SK-N-SH (cell line): ENCODE data around the gene ZNF697. TPM values are rescaled to one million over a fixed set of nuclear protein-coding genes. Genes with fewer than 3 reads are reported as not detected.
A peak's percentile ranks its signal among the peaks of the same experiment; 100 is the strongest.

Experiments
- CTCF ChIA-PET: fragments of 300-600, 350-600 bp; formaldehyde crosslinking; extraction: SDS; loops from one replicate; lab custom pipeline; 2021; lab: Yijun Ruan, JAX
- POLR2A ChIA-PET: fragments of 350-600 bp; sonication (Branson Sonifier 250); formaldehyde crosslinking; extraction: SDS; loops from one replicate; lab custom pipeline; 2020; ENCODE audit warnings: antibody characterized with exemption, inconsistent platforms; lab: Yijun Ruan, JAX
- DNase-seq: peaks from one replicate; pipeline ENCODE4 v3.0.0; 2012
- H2AFZ ChIP-seq: fragments of 200-600 bp; sonication (generic); 2 replicates; pipeline ENCODE4 v1.8.1; 2016; ENCODE audit warnings: antibody characterized with exemption, mild to moderate bottlenecking, low read depth
- H3F3A ChIP-seq: fragments of 200-600 bp; sonication (generic); replicated peaks from 2 replicates; pipeline ENCODE3; 2016; ENCODE audit warnings: antibody characterized with exemption, mild to moderate bottlenecking; ENCODE audit not compliant: insufficient read depth
- H3K27ac ChIP-seq, 2 experiments: fragments of 200-500 bp in 1 of 2; fragments of 200-600 bp in 1 of 2; sonication (Bioruptor generic) in 1 of 2; sonication (generic), shearing (Covaris generic) in 1 of 2; 2 replicates each; pipeline versions ENCODE4 v1.5.1 to v1.6.1; 2014 to 2016; ENCODE audit warnings: low read depth in 2 of 2, inconsistent platforms in 1 of 2, low read length in 1 of 2, mild to moderate bottlenecking in 1 of 2, mixed read lengths in 1 of 2
- H3K27me3 ChIP-seq: fragments of 200-600 bp; sonication (generic), shearing (Covaris generic); 2 replicates; pipeline ENCODE4 v1.6.1; 2016; ENCODE audit warnings: mixed run types; ENCODE audit not compliant: insufficient read depth
- H3K36me3 ChIP-seq, 2 experiments: fragments of 200-500 bp in 1 of 2; fragments of 200-600 bp in 1 of 2; sonication (Bioruptor generic) in 1 of 2; sonication (generic) in 1 of 2; replicated peaks in 1 of 2; 2 replicates each; pipeline versions ENCODE3 to v1.5.1; 2014 to 2016; ENCODE audit warnings: low read length in 1 of 2, mild to moderate bottlenecking in 1 of 2; ENCODE audit not compliant: insufficient read depth in 2 of 2, control insufficient read depth in 1 of 2
- H3K4me1 ChIP-seq, 2 experiments: fragments of 200-500 bp in 1 of 2; fragments of 200-600 bp in 1 of 2; sonication (Bioruptor generic) in 1 of 2; sonication (generic), shearing (Covaris generic) in 1 of 2; 2 replicates each; pipeline versions ENCODE4 v1.5.1 to v1.6.1; 2014 to 2016; ENCODE audit warnings: low read depth in 1 of 2, low read length in 1 of 2, mixed run types in 1 of 2; ENCODE audit not compliant: insufficient read depth in 2 of 2, control insufficient read depth in 1 of 2
- H3K4me2 ChIP-seq: fragments of 200-600 bp; sonication (generic), shearing (Covaris generic); 2 replicates; pipeline ENCODE4 v1.6.1; 2017; ENCODE audit warnings: mixed run types
- H3K4me3 ChIP-seq, 2 experiments: fragments of 200-500 bp in 1 of 2; fragments of 200-600 bp in 1 of 2; sonication (Bioruptor generic) in 1 of 2; sonication (generic), shearing (Covaris generic) in 1 of 2; 2 replicates each; pipeline versions ENCODE4 v1.5.1 to v1.8.1; 2014 to 2016; ENCODE audit warnings: low read depth in 2 of 2, inconsistent platforms in 1 of 2, low read length in 1 of 2, mild to moderate bottlenecking in 1 of 2, mixed read lengths in 1 of 2, moderate library complexity in 1 of 2
- H3K79me2 ChIP-seq: fragments of 200-600 bp; sonication (generic); 2 replicates; pipeline ENCODE4 v1.8.1; 2017; ENCODE audit warnings: mild to moderate bottlenecking; ENCODE audit not compliant: insufficient read depth
- H3K9ac ChIP-seq: fragments of 200-600 bp; sonication (generic); 2 replicates; pipeline ENCODE4 v1.6.1; 2017; ENCODE audit warnings: mixed run types
- H3K9me2 ChIP-seq: fragments of 200-600 bp; sonication (generic); 2 replicates; pipeline ENCODE4 v1.6.1; 2017; ENCODE audit warnings: mixed run types
- H3K9me3 ChIP-seq: fragments of 200-600 bp; sonication (generic); 2 replicates; pipeline ENCODE4 v1.6.1; 2017; ENCODE audit warnings: mixed run types, mild to moderate bottlenecking, moderate library complexity
- H4K20me1 ChIP-seq: fragments of 200-600 bp; sonication (generic); 2 replicates; pipeline ENCODE4 v1.6.1; 2017; ENCODE audit warnings: mild to moderate bottlenecking, mixed run types; ENCODE audit not compliant: insufficient read depth
- CTCF ChIP-seq: fragments of 200-600 bp; sonication (generic); IDR thresholded peaks from 2 replicates; pipeline ENCODE4 v1.6.1; 2017; ENCODE audit warnings: antibody characterized with exemption, mild to moderate bottlenecking, moderate library complexity
- EP300 ChIP-seq, 2 experiments: IDR thresholded peaks; 2 replicates each; pipeline versions ENCODE4 v1.4.0 to v1.6.1; 2012; ENCODE audit warnings: borderline replicate concordance in 1 of 2, low read depth in 1 of 2, low read length in 1 of 2
- FOSL2 ChIP-seq: IDR thresholded peaks from 2 replicates; pipeline ENCODE4 v1.4.0; 2012; ENCODE audit warnings: low read depth, mild to moderate bottlenecking, moderate library complexity, borderline replicate concordance
- FOXJ3 ChIP-seq: sonication (generic); formaldehyde crosslinking; IDR thresholded peaks from 2 replicates; pipeline ENCODE4 v1.5.1; 2020; ENCODE audit warnings: mild to moderate bottlenecking, missing genetic modification reagents
- GABPA ChIP-seq: IDR thresholded peaks from 2 replicates; pipeline ENCODE4 v1.4.0; 2012; ENCODE audit warnings: low read depth, mild to moderate bottlenecking
- GATA2 ChIP-seq: sonication (generic); formaldehyde crosslinking; IDR thresholded peaks from 2 replicates; pipeline ENCODE4 v1.5.0; 2020; ENCODE audit warnings: mild to moderate bottlenecking, missing genetic modification reagents
- RAD21 ChIP-seq: IDR thresholded peaks from 2 replicates; pipeline ENCODE4 v1.6.1; 2012; ENCODE audit warnings: mild to moderate bottlenecking, low read length
- RCOR1 ChIP-seq: fragments of 150-350 bp; IDR thresholded peaks from 2 replicates; pipeline ENCODE4 v1.6.1; 2017; ENCODE audit warnings: antibody characterized with exemption, low read length
- RFX5 ChIP-seq: IDR thresholded peaks from 2 replicates; pipeline ENCODE4 v1.6.1; 2012; ENCODE audit warnings: mild to moderate bottlenecking, improper control_type of control experiment, low read length
- RXRA ChIP-seq: IDR thresholded peaks from 2 replicates; pipeline ENCODE4 v1.4.0; 2012; ENCODE audit warnings: low read depth, mild to moderate bottlenecking, borderline replicate concordance
- WGBS: methylation state at CpG from one replicate; pipeline ENCODE4 v1.1.6; 2017; ENCODE audit warnings: low lambda C conversion rate; 5-methylcytosine and 5-hydroxymethylcytosine counted together
- polyA plus RNA-seq, 3 experiments: library from polyadenylated mRNA; depleted of rRNA; stranded (reverse); fragments of >200 nt; gene quantifications; 2 replicates each; pipeline ENCODE4 v1.2.3, GENCODE V29; 2012
- TF ChIP-seq, protein P1 (sequence below): IDR thresholded peaks from 2 replicates; pipeline ENCODE4; 2012
- TF ChIP-seq, protein P2 (sequence below): fragments of 150-350 bp; IDR thresholded peaks from 2 replicates; pipeline ENCODE4 v1.6.1; 2017; ENCODE audit warnings: antibody characterized with exemption, low read length, low read depth, borderline replicate concordance
- TF ChIP-seq, protein P3 (sequence below): IDR thresholded peaks from 2 replicates; pipeline ENCODE4 v1.4.0; 2012; ENCODE audit warnings: low read depth, borderline replicate concordance
- TF ChIP-seq, protein P4 (sequence below): IDR thresholded peaks from 2 replicates; pipeline ENCODE4 v1.4.0; 2012; ENCODE audit warnings: low read depth

Gene ZNF697
- polyA plus RNA-seq, 1 of the 3 experiments (the other 2 are of a cell fraction): 3.4 TPM

DNA sequence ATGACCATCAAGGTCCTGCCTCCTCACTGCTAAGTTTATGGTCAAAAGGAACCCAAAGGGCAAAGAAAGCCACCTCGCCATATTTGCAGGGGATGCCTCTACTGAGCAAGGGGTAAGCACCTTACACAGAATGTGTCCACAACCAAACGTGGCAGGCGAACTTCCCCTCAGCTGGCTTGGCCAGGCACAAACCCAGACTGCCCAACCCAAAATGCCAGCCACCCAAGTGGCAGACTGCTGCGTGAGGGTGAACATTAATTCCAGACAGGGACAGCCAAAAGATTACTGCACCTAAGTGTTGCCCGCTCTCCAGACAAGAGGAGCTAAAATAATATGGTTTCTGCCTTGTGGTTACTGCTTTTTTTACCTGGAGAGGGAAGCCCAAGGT lies 16.0 kb downstream of the ZNF697 start:
- 0 out of 2 replicates have a peak overlapping the region, but pooled peaks have one; percentile 26 for H2AFZ ChIP-seq
- H3K9me2 ChIP-seq: no peaks in the 10 kb centered on the region
- no peaks in the 10 kb centered on the region for H3K9me3 ChIP-seq
- H3K4me1 ChIP-seq: peaks cover 19 to 28% of the 10 kb centered on the region in 2 experiments
- 0 out of 2 replicates have a peak overlapping the region, but pooled peaks have one; percentile 21 for H3K9ac ChIP-seq
- peak overlapping the region; percentile 72 for H3K4me2 ChIP-seq
- POLR2A ChIA-PET: interaction anchor here (1.6 kb wide), 1 partner anchor 16 kb away, joined by 7 read pairs; the partner anchor contains the start of gene ZNF697
- TF ChIP-seq RAD21 (no peak), RCOR1 (no peak), GABPA (no peak), RFX5 (no peak), CTCF (no peak), FOXJ3 (CRISPR knock-in tag) (no peak)
- TF ChIP-seq, protein P1, sequence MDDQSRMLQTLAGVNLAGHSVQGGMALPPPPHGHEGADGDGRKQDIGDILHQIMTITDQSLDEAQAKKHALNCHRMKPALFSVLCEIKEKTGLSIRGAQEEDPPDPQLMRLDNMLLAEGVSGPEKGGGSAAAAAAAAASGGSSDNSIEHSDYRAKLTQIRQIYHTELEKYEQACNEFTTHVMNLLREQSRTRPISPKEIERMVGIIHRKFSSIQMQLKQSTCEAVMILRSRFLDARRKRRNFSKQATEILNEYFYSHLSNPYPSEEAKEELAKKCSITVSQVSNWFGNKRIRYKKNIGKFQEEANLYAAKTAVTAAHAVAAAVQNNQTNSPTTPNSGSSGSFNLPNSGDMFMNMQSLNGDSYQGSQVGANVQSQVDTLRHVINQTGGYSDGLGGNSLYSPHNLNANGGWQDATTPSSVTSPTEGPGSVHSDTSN: no peak
- TF ChIP-seq, protein P2, sequence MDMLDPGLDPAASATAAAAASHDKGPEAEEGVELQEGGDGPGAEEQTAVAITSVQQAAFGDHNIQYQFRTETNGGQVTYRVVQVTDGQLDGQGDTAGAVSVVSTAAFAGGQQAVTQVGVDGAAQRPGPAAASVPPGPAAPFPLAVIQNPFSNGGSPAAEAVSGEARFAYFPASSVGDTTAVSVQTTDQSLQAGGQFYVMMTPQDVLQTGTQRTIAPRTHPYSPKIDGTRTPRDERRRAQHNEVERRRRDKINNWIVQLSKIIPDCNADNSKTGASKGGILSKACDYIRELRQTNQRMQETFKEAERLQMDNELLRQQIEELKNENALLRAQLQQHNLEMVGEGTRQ: no peak
- H3K4me3 ChIP-seq: no peak overlapping the region
- CTCF ChIA-PET: interaction anchor here (0.7 to 9.0 kb wide), 9 partner anchors 9 to 43 kb away, joined by 3 to 63 read pairs (median 12); partner anchors contain the start of gene ZNF697
- peak overlapping the region; percentile 58 to 67; a peak in 3 of 4 replicates for H3K27ac ChIP-seq
- H3K79me2 ChIP-seq: peaks cover 94% of the 10 kb centered on the region
- peaks cover 63% of the 10 kb centered on the region for H4K20me1 ChIP-seq
- H3K27me3 ChIP-seq: no peaks in the 10 kb centered on the region
- peaks cover 7% of the 10 kb centered on the region for H3F3A ChIP-seq
- no peak for DNase-seq
- peaks cover 5 to 11% of the 10 kb centered on the region in 2 experiments for H3K36me3 ChIP-seq
- 72% methylated on average over 4 of the region's 5 CpGs for WGBS

DNA sequence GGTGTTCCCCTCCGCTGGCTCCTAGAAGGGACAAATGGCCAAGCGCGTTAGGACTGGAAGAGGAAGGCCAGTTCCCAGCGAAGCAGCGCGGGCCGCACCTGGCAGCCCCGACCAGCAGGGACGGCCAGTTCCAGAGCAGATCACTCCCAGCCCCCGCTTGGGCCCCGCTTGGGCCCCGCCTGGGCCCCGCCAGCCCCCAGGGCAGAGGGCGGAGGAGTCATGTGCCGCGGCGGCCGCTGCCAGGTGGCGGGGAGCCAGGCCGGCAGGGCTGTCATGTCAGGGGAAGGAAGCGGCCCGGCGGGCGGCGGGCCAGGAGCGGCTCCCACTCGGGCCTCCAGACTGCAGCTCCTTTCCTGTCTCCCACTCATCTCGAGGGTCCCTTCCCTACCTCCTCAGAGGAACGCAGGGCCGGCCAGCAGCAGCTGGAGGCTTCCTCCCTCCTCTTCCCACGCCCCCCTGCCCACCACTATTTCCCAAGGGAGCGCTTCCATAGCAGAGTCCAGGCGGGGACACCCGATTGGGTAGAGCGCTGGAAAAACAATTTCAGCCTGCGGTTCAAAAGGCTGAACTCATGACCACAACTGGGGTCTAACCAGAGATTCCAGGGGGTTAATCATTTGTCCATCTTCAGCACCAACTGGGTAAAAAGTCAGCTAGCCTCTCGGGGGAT lies 16.5 kb downstream of the ZNF697 start:
- H3K27ac ChIP-seq: peak overlapping the region; percentile 58 to 67
- TF ChIP-seq, protein P2: no peak
- TF ChIP-seq, protein P3, sequence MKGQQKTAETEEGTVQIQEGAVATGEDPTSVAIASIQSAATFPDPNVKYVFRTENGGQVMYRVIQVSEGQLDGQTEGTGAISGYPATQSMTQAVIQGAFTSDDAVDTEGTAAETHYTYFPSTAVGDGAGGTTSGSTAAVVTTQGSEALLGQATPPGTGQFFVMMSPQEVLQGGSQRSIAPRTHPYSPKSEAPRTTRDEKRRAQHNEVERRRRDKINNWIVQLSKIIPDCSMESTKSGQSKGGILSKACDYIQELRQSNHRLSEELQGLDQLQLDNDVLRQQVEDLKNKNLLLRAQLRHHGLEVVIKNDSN: peak; percentile 86
- TF ChIP-seq FOSL2: no peak
- TF ChIP-seq, protein P1: peak; percentile 59
- TF ChIP-seq RAD21: peak; percentile 16; the same call in 1 of the 2 replicates
- TF ChIP-seq RXRA: peak; percentile 42; the same call in 1 of the 2 replicates
- no peak for TF ChIP-seq GATA2
- TF ChIP-seq, protein P4, sequence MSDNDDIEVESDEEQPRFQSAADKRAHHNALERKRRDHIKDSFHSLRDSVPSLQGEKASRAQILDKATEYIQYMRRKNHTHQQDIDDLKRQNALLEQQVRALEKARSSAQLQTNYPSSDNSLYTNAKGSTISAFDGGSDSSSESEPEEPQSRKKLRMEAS: peak; percentile 83
- TF ChIP-seq EP300 (IDR thresholded peaks at IDR 0.05; ENCODE audit: borderline replicate concordance in 1 of 2, low read depth in 1 of 2, low read length in 1 of 2): peak; percentile 61 to 78

More for the DNA sequence above, 16.5 kb downstream of the ZNF697 start:
- WGBS: 24% methylated on average over 10 of the region's 37 CpGs
- DNase-seq: peak; percentile 96
- H4K20me1 ChIP-seq: peaks cover 60% of the 10 kb centered on the region
- ChIA-PET CTCF (interaction anchor here (0.7 to 9.0 kb wide), 8 partner anchors 11 to 43 kb away, joined by 3 to 63 read pairs (median 13); partner anchors contain the start of gene ZNF697), POLR2A (interaction anchor here (1.6 kb wide), 1 partner anchor 16 kb away, joined by 7 read pairs; the partner anchor contains the start of gene ZNF697)
- no peaks in the 10 kb centered on the region for H3K27me3 ChIP-seq
- peaks cover 91% of the 10 kb centered on the region for H3K79me2 ChIP-seq
- peaks cover 7% of the 10 kb centered on the region for H3F3A ChIP-seq
- 0 out of 2 replicates have a peak overlapping the region, but pooled peaks have one; percentile 26 for H2AFZ ChIP-seq
- no peaks in the 10 kb centered on the region for H3K9me2 ChIP-seq
- H3K9me3 ChIP-seq: no peaks in the 10 kb centered on the region
- H3K4me3 ChIP-seq: peak overlapping the region in 1 of 2 experiments; percentile 24; a peak in 2 of 4 replicates
- H3K9ac ChIP-seq: peak overlapping the region; percentile 21; the same call in 1 of the 2 replicates
- peak overlapping the region; percentile 72 for H3K4me2 ChIP-seq
- peaks cover 2 to 11% of the 10 kb centered on the region in 2 experiments for H3K36me3 ChIP-seq
- peaks cover 22 to 28% of the 10 kb centered on the region in 2 experiments for H3K4me1 ChIP-seq
